Measurements from ENCODE around the gene CTSC. TPM values are rescaled to one million over a fixed set of nuclear protein-coding genes. Genes with fewer than 3 reads are reported as not detected.

Gene CTSC
- total RNA-seq, 1 experiment from 2014 or later: 250 TPM

DNA sequence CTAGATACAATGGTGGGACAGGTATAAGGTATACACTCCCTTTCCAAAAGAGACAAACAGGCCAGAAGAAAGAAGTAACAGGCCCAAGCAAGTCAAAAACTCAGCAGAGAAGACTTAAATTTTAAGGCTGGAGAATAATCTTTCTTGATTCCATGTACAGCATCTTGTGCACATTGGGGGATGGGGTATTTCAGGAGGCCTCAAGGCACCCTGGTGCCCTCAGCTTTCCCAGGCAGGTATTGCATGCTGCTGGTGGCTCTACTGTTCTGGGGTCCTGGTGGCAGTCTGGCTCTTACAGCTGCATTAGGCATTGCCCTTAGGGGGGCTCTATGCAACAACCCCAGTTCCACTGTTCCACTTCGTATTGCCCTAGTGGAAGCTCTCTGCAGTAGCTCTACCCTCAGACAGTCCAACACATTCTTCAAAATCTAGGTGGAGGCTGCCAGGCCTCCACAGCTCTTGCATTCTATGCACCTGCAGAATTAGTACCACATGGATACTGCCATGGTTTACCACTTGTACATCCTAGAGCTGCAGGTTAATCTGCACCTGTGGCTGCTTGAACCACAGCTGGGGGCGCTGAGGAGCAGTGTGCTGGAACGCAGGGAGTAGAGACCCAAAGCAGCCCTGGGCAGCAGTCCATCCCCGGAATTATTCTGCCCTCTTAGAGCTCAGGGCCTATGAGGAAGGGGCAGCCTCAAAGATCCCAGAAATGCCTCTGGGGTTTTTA lies 4.2 kb upstream of the CTSC start:
- H3K27me3 ChIP-seq (replicated peaks; ENCODE audit: control insufficient read depth, insufficient read depth, low read length): no peaks in the 10 kb centered on the region
- H3K4me3 ChIP-seq (ENCODE audit: low read depth, low read length): no peak overlapping the region
- H3K27me3 Mint-ChIP-seq (ENCODE audit: insufficient read depth, unreplicated experiment): no peaks in the 10 kb centered on the region
- ChIA-PET CTCF (no interaction called here), POLR2A (no interaction called here)
- peaks cover 14% of the 10 kb centered on the region for H3K4me1 ChIP-seq
- DNase-seq: no peak
- no peaks in the 10 kb centered on the region for H3K36me3 ChIP-seq (ENCODE audit: control insufficient read depth, insufficient read depth, low read length)
- intact Hi-C loops (cut with micrococcal nuclease; ENCODE audit: unreplicated experiment): no loop called here
- peak in 1 of 2 experiments; percentile 18 for TF ChIP-seq CTCF (IDR thresholded peaks at IDR 0.05; ENCODE audit: insufficient read depth in 1 of 2, low read depth in 1 of 2, low read length in 1 of 2, severe bottlenecking in 1 of 2, unreplicated experiment in 1 of 2)
- H3K4me1 Mint-ChIP-seq (ENCODE audit: low read depth, unreplicated experiment): no peaks in the 10 kb centered on the region
- no peak overlapping the region for H3K27ac Mint-ChIP-seq (ENCODE audit: unreplicated experiment)
- no peaks in the 10 kb centered on the region for H3K9me3 ChIP-seq
- peaks cover 14% of the 10 kb centered on the region for H3K36me3 Mint-ChIP-seq (ENCODE audit: insufficient read depth, unreplicated experiment)
- H3K4me3 Mint-ChIP-seq (ENCODE audit: unreplicated experiment): no peak overlapping the region
- BruUV-seq (replicated peaks): no TSS peak
- H3K9me3 Mint-ChIP-seq (ENCODE audit: unreplicated experiment): no peaks in the 10 kb centered on the region

DNA sequence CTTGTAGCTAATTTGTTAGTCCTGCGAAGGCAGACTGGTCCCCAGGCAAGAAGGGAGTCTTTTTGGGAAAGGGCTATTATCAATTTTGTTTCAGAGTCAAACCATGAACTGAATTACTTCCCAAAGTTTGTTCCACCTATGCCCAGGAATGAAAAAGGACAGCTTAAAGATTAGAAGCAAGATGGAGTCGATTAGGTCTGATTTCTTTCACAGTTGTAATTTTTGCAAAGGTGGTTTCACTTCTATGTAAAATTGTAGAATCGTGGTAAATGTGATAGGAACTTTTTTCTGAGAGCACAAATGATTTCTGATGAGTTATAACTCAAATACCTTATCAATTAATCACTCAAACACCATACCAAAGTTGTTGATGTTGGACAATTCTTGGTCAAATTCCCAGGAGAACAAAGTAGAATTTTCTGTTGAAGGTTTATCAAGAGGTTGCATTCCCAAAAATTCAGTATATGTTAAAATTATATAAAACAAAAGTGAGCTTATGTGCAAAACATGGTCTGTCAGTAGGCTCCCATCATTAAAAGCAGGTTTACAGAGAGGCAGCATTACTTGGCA lies 2.9 kb upstream of the CTSC start:
- no peaks in the 10 kb centered on the region for H3K9me3 ChIP-seq
- no peak for DNase-seq
- Mint-ChIP-seq H3K36me3 (ENCODE audit: insufficient read depth, unreplicated experiment) (peaks cover 20% of the 10 kb centered on the region), H3K27me3 (ENCODE audit: insufficient read depth, unreplicated experiment) (no peaks in the 10 kb centered on the region), H3K27ac (ENCODE audit: unreplicated experiment) (no peak overlapping the region), H3K9me3 (ENCODE audit: unreplicated experiment) (no peaks in the 10 kb centered on the region), H3K4me3 (ENCODE audit: unreplicated experiment) (no peak overlapping the region), H3K4me1 (ENCODE audit: low read depth, unreplicated experiment) (peaks cover 5% of the 10 kb centered on the region)
- no peaks in the 10 kb centered on the region for H3K36me3 ChIP-seq (ENCODE audit: control insufficient read depth, insufficient read depth, low read length)
- no peaks in the 10 kb centered on the region for H3K27me3 ChIP-seq (replicated peaks; ENCODE audit: control insufficient read depth, insufficient read depth, low read length)
- no peak overlapping the region for H3K4me3 ChIP-seq (ENCODE audit: low read depth, low read length)
- ChIA-PET POLR2A (no interaction called here), CTCF (no interaction called here)
- H3K4me1 ChIP-seq: peaks cover 9% of the 10 kb centered on the region; the same call in 1 of the 2 replicates
- no peak for TF ChIP-seq CTCF (IDR thresholded peaks at IDR 0.05; ENCODE audit: insufficient read depth in 1 of 2, low read depth in 1 of 2, low read length in 1 of 2, severe bottlenecking in 1 of 2, unreplicated experiment in 1 of 2)
- no TSS peak for BruUV-seq (replicated peaks)
- intact Hi-C loops (cut with micrococcal nuclease; ENCODE audit: unreplicated experiment): no loop called here

DNA sequence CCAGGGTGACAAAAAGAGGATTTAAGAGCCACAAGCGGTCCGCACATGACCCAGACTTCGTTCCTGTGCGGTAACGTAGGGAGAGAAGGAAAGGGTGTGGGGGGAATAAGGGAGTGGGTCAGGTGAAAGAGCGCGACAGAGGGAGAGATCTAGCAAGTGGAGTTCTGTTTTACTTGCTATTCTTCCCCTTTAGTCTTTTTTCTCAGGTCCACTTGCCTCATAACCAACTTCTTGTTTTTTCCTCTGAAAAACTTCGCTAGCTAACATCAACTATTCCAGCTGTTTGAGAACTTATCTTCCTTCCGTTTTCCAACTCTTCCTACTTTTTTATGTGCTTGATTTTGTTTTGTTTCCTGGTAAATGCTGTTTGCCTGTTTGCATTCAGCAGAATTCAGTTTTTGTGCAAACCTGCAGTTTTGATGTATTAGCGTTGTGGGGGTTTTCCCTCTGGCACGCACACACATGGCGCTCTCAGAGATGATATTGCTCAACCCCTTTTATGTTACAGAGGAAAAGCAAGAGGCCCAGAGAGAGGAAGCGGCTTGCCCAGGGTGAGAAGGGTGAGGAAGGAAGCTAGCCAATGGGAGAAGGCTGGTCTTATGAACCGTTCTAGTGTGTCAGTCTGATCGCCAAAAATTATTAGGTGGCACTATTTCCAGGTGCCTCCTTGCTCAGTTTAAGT lies 592 bp upstream of the CTSC start:
- BruUV-seq (replicated peaks): TSS peak; percentile 67
- intact Hi-C loops (cut with micrococcal nuclease; ENCODE audit: unreplicated experiment): loop anchor here (1.0 to 5.0 kb wide), 5 partner anchors 37 to 206 kb away; no protein-coding TSS in a partner anchor

More for the DNA sequence above, 592 bp upstream of the CTSC start:
- DNase-seq: peak; percentile 60 to 70
- Histone ChIP-seq H3K4me1 (no peaks in the 10 kb centered on the region; the same call in 1 of the 2 replicates), H3K9me3 (no peaks in the 10 kb centered on the region), H3K36me3 (ENCODE audit: control insufficient read depth, insufficient read depth, low read length) (no peaks in the 10 kb centered on the region), H3K27me3 (replicated peaks; ENCODE audit: control insufficient read depth, insufficient read depth, low read length) (no peaks in the 10 kb centered on the region), H3K4me3 (ENCODE audit: low read depth, low read length) (peak overlapping the region; percentile 69)
- peaks cover 9% of the 10 kb centered on the region for H3K4me1 Mint-ChIP-seq (ENCODE audit: low read depth, unreplicated experiment)
- TF ChIP-seq CTCF (IDR thresholded peaks at IDR 0.05; ENCODE audit: insufficient read depth in 1 of 2, low read depth in 1 of 2, low read length in 1 of 2, severe bottlenecking in 1 of 2, unreplicated experiment in 1 of 2): no peak
- no peaks in the 10 kb centered on the region for H3K9me3 Mint-ChIP-seq (ENCODE audit: unreplicated experiment)
- ChIA-PET CTCF (interaction anchor here (0.6 to 1.0 kb wide), 3 partner anchors 206 to 900 kb away, joined by 3 to 4 read pairs (median 3); no protein-coding TSS in a partner anchor), POLR2A (interaction anchor here (0.5 to 1.0 kb wide), 5 partner anchors 12 to 1338 kb away, joined by 3 to 4 read pairs (median 3); no protein-coding TSS in a partner anchor)
- no peaks in the 10 kb centered on the region for H3K27me3 Mint-ChIP-seq (ENCODE audit: insufficient read depth, unreplicated experiment)
- peak overlapping the region; percentile 88 for H3K4me3 Mint-ChIP-seq (ENCODE audit: unreplicated experiment)
- H3K36me3 Mint-ChIP-seq (ENCODE audit: insufficient read depth, unreplicated experiment): peaks cover 35% of the 10 kb centered on the region
- H3K27ac Mint-ChIP-seq (ENCODE audit: unreplicated experiment): peak overlapping the region; percentile 82

Data from Caco-2 (cell line).